C4-2B (cell line): Measurements from ENCODE around the gene PPCDC.

Source experiments
- H3K27ac ChIP-seq: fragments of 450-650 bp; 2 replicates; pipeline ENCODE4 v1.5.1; 2017
- CTCF ChIP-seq: fragments of 450-650 bp; conservative IDR thresholded peaks from 2 replicates; pipeline ENCODE4 v1.5.1; 2017; ENCODE audit warnings: mild to moderate bottlenecking
- ZFX ChIP-seq: fragments of 450-650 bp; IDR thresholded peaks from 2 replicates; pipeline ENCODE4 v1.6.1; 2017

PPCDC gene

GRCh38 chr15:74995779-74996765, 27.3 kb upstream of the PPCDC start:
- TF ChIP-seq CTCF = no peak
- no peak for TF ChIP-seq ZFX
- peak overlapping the region; percentile 18; the same call in 1 of the 2 replicates for H3K27ac ChIP-seq

- TF ChIP-seq CTCF (no peak), ZFX (no peak)
- H3K27ac ChIP-seq = no peak overlapping the region
These were observed 26.2 kb upstream of the PPCDC start for GRCh38 chr15:74997141-74997540.

GRCh38 chr15:74997543-74997942, 25.8 kb upstream of the PPCDC start:
- TF ChIP-seq ZFX (no peak), CTCF (no peak)
- no peak overlapping the region for H3K27ac ChIP-seq

GRCh38 chr15:75001310-75001709, 22.1 kb upstream of the PPCDC start:
- no peak overlapping the region for H3K27ac ChIP-seq
- TF ChIP-seq CTCF (no peak), ZFX (no peak)

- H3K27ac ChIP-seq = no peak overlapping the region
- TF ChIP-seq CTCF (no peak), ZFX (no peak)
These were observed 21.0 kb upstream of the PPCDC start for GRCh38 chr15:75002398-75002797.

- no peak for TF ChIP-seq ZFX
- TF ChIP-seq CTCF = no peak
- no peak overlapping the region for H3K27ac ChIP-seq
These were observed 16.2 kb upstream of the PPCDC start for GRCh38 chr15:75007216-75007615.

GRCh38 chr15:75008221-75008625, 15.2 kb upstream of the PPCDC start:
- H3K27ac ChIP-seq = no peak overlapping the region
- TF ChIP-seq CTCF (no peak), ZFX (no peak)
